GM12875 (cell line): ENCODE results near the gene FAM200B.

Source experiments
- H3K4me3 ChIP-seq: one replicate; pipeline ENCODE4 v1.5.1; 2011; ENCODE audit warnings: low read depth, low read length, control low read depth
- TF ChIP-seq, protein P1 (sequence below): IDR thresholded peaks from 2 replicates; pipeline ENCODE4 v1.5.1; 2011; ENCODE audit warnings: low read depth, mild to moderate bottlenecking, control low read depth, inconsistent platforms, low read length, moderate library complexity, borderline replicate concordance; ENCODE audit not compliant: insufficient read depth

FAM200B gene

DNA sequence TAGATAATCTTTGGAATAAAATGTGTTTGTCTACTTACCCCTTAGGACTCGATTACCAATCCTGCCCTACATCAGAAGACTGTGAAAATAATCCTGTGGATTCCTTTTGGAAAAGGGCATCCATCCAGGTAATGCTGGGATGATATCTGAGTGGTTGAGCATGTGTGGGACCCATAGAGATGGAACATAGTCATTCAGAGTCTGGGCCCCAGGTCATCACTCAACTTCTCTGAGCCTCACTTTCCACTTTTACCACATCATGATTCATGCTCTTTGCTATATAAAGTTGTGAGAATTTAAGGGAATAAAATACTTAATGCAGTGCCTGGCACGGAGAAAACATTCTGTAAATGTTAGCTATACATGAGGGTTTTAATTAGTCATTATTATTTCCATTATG is 30.1 kb downstream of the FAM200B start:
- TF ChIP-seq, protein P1, sequence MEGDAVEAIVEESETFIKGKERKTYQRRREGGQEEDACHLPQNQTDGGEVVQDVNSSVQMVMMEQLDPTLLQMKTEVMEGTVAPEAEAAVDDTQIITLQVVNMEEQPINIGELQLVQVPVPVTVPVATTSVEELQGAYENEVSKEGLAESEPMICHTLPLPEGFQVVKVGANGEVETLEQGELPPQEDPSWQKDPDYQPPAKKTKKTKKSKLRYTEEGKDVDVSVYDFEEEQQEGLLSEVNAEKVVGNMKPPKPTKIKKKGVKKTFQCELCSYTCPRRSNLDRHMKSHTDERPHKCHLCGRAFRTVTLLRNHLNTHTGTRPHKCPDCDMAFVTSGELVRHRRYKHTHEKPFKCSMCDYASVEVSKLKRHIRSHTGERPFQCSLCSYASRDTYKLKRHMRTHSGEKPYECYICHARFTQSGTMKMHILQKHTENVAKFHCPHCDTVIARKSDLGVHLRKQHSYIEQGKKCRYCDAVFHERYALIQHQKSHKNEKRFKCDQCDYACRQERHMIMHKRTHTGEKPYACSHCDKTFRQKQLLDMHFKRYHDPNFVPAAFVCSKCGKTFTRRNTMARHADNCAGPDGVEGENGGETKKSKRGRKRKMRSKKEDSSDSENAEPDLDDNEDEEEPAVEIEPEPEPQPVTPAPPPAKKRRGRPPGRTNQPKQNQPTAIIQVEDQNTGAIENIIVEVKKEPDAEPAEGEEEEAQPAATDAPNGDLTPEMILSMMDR: no peak
- H3K4me3 ChIP-seq: no peak overlapping the region

DNA sequence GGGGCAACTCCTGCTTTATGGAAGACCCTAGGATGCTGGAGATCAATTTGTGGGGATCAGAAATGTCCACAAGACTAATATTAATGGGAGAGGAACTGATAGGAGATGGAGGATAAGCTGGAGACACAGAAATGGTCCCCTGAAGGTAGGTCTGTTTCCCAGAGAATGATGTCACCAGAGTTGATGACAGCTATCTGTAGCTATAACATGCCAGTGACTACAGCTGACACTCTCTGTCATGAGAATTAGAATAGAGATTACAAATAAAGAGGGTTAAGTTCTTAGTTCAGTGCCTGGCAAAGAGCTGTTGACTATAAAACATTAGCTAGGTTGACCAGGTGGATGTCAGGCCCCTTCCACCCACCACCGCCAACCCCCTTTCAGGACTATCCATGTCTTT is 30.6 kb downstream of the FAM200B start:
- TF ChIP-seq, protein P1: no peak
- no peak overlapping the region for H3K4me3 ChIP-seq

DNA sequence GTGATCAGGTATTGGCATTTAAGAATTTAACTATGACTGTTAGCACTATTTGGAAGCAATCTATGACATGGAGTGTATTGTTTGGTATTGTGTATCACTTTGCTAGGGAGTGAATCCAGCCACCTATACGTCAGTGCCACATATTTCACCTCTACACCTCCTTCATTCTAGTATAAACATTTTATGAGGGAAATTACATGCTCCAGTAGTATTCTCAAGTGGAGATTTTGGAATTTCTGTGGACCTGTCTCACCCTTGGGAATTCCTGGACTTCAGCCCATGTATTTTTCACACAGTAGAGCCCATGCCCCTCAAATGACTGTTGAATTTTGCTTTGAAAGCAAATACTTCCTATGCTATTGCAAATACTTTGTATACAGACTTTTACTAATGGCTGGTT is 32.5 kb downstream of the FAM200B start:
- TF ChIP-seq, protein P1: no peak
- H3K4me3 ChIP-seq: no peak overlapping the region

DNA sequence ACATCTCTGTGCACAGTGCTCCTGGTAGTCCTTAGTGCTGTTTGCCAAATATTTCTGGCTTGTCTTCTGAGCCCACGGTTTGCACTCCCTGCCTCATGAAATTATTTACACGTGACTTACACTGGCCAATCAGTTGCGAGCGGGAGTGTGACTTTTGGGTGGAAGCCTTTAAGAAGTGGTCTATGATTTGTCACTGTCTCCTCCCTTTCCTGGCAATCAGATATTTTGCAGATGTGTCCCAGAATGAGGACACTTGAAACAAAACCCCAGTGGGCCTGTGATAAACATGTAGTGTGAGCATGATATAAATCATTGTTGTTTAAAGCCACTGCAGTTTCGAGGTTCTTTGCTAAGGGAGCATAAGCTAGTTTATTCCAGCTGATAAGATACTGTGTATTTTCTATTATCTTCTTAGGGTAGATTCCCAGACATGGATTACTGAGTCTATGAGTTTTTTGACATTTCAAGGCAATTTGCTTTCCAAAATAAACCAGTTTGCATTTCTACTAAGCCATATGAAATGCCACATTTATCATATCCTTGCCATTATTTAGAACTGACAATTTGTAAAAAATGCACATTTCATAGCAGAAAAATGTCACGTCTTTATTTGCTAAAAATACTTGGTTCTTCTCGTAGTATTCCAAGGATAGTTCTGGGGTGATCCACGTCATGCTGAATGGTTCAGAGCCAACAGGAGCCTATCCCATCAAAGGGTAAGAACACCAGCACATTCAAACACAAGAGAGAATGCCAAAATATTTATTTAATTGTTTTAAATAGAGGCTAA is 33.2 kb downstream of the FAM200B start:
- no peak overlapping the region for H3K4me3 ChIP-seq
- TF ChIP-seq, protein P1: no peak

DNA sequence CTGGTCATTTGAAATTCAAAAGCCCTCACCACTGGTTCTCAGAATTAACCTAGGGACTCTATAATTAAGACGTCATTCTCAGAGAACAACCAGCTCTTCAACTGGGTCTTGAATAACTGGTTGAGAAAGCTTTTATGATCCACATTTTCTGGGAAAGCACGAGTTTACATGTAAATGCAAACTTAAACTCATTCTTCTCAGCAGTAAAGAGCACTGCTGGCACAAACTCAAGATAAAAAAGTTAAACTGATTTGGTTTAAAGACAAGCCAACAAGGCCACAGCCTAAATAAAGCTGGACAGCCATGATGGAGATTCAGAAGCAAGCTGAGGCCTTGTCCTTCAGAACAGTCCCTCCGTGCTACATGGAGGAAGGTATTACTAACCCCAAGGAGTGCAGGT is 34.5 kb downstream of the FAM200B start:
- H3K4me3 ChIP-seq: no peak overlapping the region
- TF ChIP-seq, protein P1: no peak

DNA sequence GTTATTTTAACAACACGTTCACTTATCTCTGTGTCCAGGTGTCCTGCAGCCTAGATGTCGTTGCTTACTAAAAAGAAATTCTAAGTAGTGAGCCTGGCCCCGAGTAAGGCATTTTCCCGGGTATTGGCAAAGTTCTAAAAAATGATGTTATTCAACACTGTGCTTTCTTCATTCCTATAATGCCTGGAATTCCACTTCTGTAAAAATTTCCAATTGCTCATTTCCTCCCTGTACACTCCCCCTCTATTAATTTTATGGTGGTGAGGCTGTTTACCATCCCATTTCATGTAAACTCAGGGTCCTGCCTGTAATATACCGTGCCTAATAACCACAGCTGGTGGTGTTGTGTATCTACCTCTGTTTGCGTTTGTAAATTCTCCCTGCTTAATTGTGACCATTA is 35.5 kb downstream of the FAM200B start:
- TF ChIP-seq, protein P1: no peak
- H3K4me3 ChIP-seq: no peak overlapping the region
